HL-60 (cell line): Measurements from ENCODE around the gene STMN1.

Source experiments
- GABPA ChIP-seq: IDR thresholded peaks from 2 replicates; pipeline ENCODE4 v1.6.1; 2012; ENCODE audit warnings: low read depth
- POLR2AphosphoS5 ChIP-seq: IDR thresholded peaks from 2 replicates; pipeline ENCODE4 v1.6.1; 2012; ENCODE audit warnings: low read depth
- SPI1 ChIP-seq: IDR thresholded peaks from 2 replicates; pipeline ENCODE4 v1.6.1; 2012; ENCODE audit warnings: low read depth, mild to moderate bottlenecking, borderline replicate concordance
- TF ChIP-seq, protein P1 (sequence below): IDR thresholded peaks from 2 replicates; pipeline ENCODE4 v1.6.1; 2012; ENCODE audit warnings: low read depth; ENCODE audit not compliant: insufficient replicate concordance
- TF ChIP-seq, protein P2 (sequence below): IDR thresholded peaks from one replicate; pipeline ENCODE4 v1.5.1; 2011; ENCODE audit warnings: low read length, control low read depth, inconsistent platforms; ENCODE audit not compliant: insufficient read depth

DNA sequence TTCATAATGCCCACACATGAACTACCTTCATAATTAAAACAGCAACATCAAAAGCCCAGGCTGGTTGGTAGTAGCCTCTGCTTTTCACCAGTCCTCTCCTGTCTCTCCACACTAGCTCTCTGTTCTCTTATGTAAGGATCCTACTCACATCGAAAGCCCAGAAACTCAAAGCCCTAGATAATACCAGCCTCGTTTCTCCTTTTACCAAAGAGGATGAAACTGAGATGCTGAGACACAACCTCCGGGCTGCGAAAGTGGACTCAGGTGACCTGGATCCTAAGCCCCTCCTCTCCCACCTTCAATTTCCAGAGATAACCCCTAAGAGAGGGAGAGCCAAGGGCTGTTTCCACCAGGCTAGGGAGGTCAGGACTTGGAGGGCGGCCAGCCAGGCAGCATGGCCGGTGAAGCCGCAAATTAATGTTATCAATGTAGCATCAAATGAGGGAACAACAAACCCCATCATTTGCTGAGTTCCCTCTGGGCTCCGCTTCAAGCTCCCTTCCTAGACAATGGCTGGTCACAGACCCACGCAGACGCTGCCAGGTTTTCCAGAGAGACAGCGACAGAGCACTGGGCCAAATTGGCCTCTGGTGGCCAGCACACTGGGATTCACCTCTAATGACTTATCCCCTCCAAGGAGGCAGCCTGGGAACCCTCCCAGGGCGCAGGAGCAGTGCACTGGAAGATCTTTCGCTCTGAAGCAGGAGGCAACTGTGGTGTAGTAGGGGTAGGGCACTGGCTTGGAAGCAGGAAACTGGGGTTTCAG lies 20.7 kb upstream of the STMN1 start:
- TF ChIP-seq, protein P1, sequence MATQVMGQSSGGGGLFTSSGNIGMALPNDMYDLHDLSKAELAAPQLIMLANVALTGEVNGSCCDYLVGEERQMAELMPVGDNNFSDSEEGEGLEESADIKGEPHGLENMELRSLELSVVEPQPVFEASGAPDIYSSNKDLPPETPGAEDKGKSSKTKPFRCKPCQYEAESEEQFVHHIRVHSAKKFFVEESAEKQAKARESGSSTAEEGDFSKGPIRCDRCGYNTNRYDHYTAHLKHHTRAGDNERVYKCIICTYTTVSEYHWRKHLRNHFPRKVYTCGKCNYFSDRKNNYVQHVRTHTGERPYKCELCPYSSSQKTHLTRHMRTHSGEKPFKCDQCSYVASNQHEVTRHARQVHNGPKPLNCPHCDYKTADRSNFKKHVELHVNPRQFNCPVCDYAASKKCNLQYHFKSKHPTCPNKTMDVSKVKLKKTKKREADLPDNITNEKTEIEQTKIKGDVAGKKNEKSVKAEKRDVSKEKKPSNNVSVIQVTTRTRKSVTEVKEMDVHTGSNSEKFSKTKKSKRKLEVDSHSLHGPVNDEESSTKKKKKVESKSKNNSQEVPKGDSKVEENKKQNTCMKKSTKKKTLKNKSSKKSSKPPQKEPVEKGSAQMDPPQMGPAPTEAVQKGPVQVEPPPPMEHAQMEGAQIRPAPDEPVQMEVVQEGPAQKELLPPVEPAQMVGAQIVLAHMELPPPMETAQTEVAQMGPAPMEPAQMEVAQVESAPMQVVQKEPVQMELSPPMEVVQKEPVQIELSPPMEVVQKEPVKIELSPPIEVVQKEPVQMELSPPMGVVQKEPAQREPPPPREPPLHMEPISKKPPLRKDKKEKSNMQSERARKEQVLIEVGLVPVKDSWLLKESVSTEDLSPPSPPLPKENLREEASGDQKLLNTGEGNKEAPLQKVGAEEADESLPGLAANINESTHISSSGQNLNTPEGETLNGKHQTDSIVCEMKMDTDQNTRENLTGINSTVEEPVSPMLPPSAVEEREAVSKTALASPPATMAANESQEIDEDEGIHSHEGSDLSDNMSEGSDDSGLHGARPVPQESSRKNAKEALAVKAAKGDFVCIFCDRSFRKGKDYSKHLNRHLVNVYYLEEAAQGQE, result no peak
- TF ChIP-seq, protein P2, sequence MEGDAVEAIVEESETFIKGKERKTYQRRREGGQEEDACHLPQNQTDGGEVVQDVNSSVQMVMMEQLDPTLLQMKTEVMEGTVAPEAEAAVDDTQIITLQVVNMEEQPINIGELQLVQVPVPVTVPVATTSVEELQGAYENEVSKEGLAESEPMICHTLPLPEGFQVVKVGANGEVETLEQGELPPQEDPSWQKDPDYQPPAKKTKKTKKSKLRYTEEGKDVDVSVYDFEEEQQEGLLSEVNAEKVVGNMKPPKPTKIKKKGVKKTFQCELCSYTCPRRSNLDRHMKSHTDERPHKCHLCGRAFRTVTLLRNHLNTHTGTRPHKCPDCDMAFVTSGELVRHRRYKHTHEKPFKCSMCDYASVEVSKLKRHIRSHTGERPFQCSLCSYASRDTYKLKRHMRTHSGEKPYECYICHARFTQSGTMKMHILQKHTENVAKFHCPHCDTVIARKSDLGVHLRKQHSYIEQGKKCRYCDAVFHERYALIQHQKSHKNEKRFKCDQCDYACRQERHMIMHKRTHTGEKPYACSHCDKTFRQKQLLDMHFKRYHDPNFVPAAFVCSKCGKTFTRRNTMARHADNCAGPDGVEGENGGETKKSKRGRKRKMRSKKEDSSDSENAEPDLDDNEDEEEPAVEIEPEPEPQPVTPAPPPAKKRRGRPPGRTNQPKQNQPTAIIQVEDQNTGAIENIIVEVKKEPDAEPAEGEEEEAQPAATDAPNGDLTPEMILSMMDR, result no peak
- no peak for TF ChIP-seq SPI1
- TF ChIP-seq POLR2AphosphoS5, result no peak
- TF ChIP-seq GABPA, result no peak
